KMS-11 (cell line): ENCODE data around the gene RPS6KA2.

Experiments used
- H2AFZ ChIP-seq: fragments of 200-600 bp; sonication (generic); 2 replicates; pipeline ENCODE4 v1.6.1; 2016; ENCODE audit warnings: antibody characterized with exemption, mixed run types, low read depth
- H3K27ac ChIP-seq: fragments of 200-600 bp; sonication (generic); 2 replicates; pipeline ENCODE4 v1.6.1; 2016; ENCODE audit warnings: mild to moderate bottlenecking, mixed run types
- H3K27me3 ChIP-seq: fragments of 200-600 bp; sonication (generic); 2 replicates; pipeline ENCODE4 v1.6.1; 2017; ENCODE audit warnings: mild to moderate bottlenecking, low read depth, mixed run types, moderate library complexity; ENCODE audit not compliant: insufficient read depth
- H3K36me3 ChIP-seq: fragments of 200-600 bp; sonication (generic); 2 replicates; pipeline ENCODE4 v1.6.1; 2017; ENCODE audit warnings: mild to moderate bottlenecking, mixed run types; ENCODE audit not compliant: insufficient read depth
- H3K4me1 ChIP-seq: fragments of 200-600 bp; sonication (generic); 2 replicates; pipeline ENCODE4 v1.6.1; 2016; ENCODE audit warnings: mild to moderate bottlenecking, low read depth, mixed run types; ENCODE audit not compliant: poor library complexity, severe bottlenecking
- H3K4me2 ChIP-seq: fragments of 200-600 bp; sonication (generic); 2 replicates; pipeline ENCODE4 v1.7.0; 2016; ENCODE audit warnings: mild to moderate bottlenecking, mixed run types
- H3K4me3 ChIP-seq: fragments of 200-600 bp; sonication (generic); IDR thresholded peaks from 2 replicates; pipeline ENCODE4 v1.6.1; 2017; ENCODE audit warnings: low read depth, low read length, mixed read lengths; ENCODE audit not compliant: insufficient read depth
- H3K79me2 ChIP-seq: fragments of 200-600 bp; sonication (generic); 2 replicates; pipeline ENCODE4 v1.6.1; 2016; ENCODE audit warnings: low read depth, mixed run types; ENCODE audit not compliant: insufficient read depth
- H3K9ac ChIP-seq: fragments of 200-600 bp; sonication (generic); 2 replicates; pipeline ENCODE4 v1.6.1; 2016; ENCODE audit warnings: mild to moderate bottlenecking, mixed run types
- H4K20me1 ChIP-seq: fragments of 200-600 bp; sonication (generic); 2 replicates; pipeline ENCODE4 v1.6.1; 2016; ENCODE audit warnings: mild to moderate bottlenecking, mixed run types; ENCODE audit not compliant: insufficient read depth
- TF ChIP-seq, protein P1 (sequence below): fragments of 200-600 bp; sonication (generic); conservative IDR thresholded peaks from 2 replicates; pipeline ENCODE4 v1.6.1; 2017; ENCODE audit warnings: low read depth, mild to moderate bottlenecking, antibody characterized with exemption, low read length, moderate library complexity, mixed read lengths

RPS6KA2 gene

DNA sequence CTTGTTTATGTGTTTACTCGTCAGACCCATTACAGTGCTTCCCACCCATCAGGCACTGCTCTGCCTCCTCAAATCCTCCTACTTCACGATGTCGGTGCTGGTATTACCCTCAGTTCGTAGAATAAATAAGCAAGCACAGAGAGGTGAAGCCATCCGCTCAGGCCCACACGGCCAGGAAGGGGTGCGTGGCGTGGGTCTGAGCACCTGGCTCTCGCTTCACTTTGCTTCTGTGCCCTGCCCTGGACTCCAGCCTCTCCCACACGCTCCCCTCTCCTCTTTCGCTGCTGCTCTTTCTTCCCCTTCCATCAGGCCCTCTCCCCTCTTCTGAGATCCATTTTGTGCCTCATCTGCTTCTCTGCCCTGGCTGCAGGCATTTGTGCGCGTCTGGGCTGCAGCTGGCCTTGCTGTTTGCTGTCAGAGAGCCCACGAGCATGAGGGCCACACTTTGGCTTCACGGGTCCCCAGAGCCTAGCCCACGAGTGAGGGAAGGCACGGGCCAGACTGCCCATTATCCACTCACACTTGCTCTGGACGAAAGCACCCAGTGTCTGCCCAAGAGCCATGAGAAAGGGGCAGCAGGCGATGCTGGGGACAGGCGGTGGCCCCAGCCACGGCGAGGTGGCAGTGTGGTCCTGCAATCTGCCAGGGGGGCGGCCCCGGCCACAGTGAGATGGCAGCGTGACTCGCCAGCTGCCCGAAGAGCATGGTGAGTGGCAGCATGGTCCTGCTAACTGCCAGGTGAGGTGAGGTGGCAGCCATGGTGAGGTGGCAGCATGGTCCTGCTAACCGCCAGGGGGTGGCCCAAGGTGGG is 148.1 kb downstream of the RPS6KA2 start:
- Histone ChIP-seq H2AFZ (no peak overlapping the region), H4K20me1 (no peaks in the 10 kb centered on the region), H3K27ac (no peak overlapping the region), H3K27me3 (no peaks in the 10 kb centered on the region), H3K9ac (no peak overlapping the region), H3K79me2 (no peaks in the 10 kb centered on the region), H3K4me3 (no peak overlapping the region), H3K36me3 (no peaks in the 10 kb centered on the region), H3K4me2 (no peak overlapping the region), H3K4me1 (no peaks in the 10 kb centered on the region)
- TF ChIP-seq, protein P1, sequence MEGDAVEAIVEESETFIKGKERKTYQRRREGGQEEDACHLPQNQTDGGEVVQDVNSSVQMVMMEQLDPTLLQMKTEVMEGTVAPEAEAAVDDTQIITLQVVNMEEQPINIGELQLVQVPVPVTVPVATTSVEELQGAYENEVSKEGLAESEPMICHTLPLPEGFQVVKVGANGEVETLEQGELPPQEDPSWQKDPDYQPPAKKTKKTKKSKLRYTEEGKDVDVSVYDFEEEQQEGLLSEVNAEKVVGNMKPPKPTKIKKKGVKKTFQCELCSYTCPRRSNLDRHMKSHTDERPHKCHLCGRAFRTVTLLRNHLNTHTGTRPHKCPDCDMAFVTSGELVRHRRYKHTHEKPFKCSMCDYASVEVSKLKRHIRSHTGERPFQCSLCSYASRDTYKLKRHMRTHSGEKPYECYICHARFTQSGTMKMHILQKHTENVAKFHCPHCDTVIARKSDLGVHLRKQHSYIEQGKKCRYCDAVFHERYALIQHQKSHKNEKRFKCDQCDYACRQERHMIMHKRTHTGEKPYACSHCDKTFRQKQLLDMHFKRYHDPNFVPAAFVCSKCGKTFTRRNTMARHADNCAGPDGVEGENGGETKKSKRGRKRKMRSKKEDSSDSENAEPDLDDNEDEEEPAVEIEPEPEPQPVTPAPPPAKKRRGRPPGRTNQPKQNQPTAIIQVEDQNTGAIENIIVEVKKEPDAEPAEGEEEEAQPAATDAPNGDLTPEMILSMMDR, result no peak

GRCh38 chr6:166477647-166478365 is 149.2 kb downstream of the RPS6KA2 start:
- H3K27ac ChIP-seq, result no peak overlapping the region
- no peaks in the 10 kb centered on the region for H4K20me1 ChIP-seq
- H3K27me3 ChIP-seq, result no peaks in the 10 kb centered on the region
- no peaks in the 10 kb centered on the region for H3K36me3 ChIP-seq
- TF ChIP-seq, protein P1, result no peak
- no peaks in the 10 kb centered on the region for H3K79me2 ChIP-seq
- H2AFZ ChIP-seq, result no peak overlapping the region
- H3K4me3 ChIP-seq, result no peak overlapping the region
- no peak overlapping the region for H3K9ac ChIP-seq
- H3K4me2 ChIP-seq, result no peak overlapping the region
- no peaks in the 10 kb centered on the region for H3K4me1 ChIP-seq

DNA sequence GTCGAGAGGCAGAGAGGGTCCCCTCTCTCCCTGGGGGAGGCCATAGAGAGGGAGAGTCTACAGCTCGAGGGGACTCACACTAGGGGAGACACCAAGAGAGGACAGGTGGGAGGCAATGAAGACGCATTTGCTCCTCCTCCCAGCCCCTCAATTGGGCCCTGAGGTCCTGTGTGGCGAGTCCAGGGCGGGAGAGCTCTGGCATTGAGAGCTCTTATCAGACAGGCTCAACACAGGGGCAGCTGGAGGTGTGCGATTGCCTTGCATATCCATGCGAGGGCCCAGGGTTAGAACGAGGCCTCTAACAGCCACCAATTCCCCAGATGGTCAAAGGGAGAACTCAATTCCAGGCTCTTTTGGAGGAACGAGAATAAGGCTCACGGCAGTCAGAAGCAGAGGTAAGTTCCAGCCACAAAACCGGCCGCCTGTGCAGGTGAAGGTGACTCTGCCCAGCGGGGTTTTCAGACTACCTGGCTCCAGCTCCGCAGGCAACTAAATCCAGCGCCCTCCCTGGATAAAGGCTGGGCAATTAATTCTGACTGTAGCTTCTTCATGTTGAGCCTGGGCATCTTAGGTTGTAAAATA is 150.3 kb downstream of the RPS6KA2 start:
- TF ChIP-seq, protein P1, result no peak
- H3K36me3 ChIP-seq, result no peaks in the 10 kb centered on the region
- no peak overlapping the region for H3K4me2 ChIP-seq
- no peak overlapping the region for H2AFZ ChIP-seq
- H3K79me2 ChIP-seq, result no peaks in the 10 kb centered on the region
- H3K27me3 ChIP-seq, result no peaks in the 10 kb centered on the region
- H3K9ac ChIP-seq, result no peak overlapping the region
- H3K4me1 ChIP-seq, result no peaks in the 10 kb centered on the region
- no peak overlapping the region for H3K4me3 ChIP-seq
- no peaks in the 10 kb centered on the region for H4K20me1 ChIP-seq
- H3K27ac ChIP-seq, result no peak overlapping the region

- Histone ChIP-seq H4K20me1 (no peaks in the 10 kb centered on the region), H3K36me3 (no peaks in the 10 kb centered on the region)
Observed at GRCh38 chr6:166476061-166476591, 150.9 kb downstream of the RPS6KA2 start.

More at GRCh38 chr6:166476061-166476591, 150.9 kb downstream of the RPS6KA2 start:
- Histone ChIP-seq H3K9ac (no peak overlapping the region), H3K27me3 (no peaks in the 10 kb centered on the region), H3K4me3 (no peak overlapping the region), H2AFZ (no peak overlapping the region), H3K4me2 (no peak overlapping the region), H3K4me1 (no peaks in the 10 kb centered on the region), H3K27ac (no peak overlapping the region), H3K79me2 (no peaks in the 10 kb centered on the region)
- TF ChIP-seq, protein P1, result no peak
